ENCODE data around the gene NUDT2.
"Not testable (repeated sequence)": the region's sequence is repeated elsewhere in the genome, so short reads cannot be mapped to it uniquely, and the experiment has no call there.

DNA sequence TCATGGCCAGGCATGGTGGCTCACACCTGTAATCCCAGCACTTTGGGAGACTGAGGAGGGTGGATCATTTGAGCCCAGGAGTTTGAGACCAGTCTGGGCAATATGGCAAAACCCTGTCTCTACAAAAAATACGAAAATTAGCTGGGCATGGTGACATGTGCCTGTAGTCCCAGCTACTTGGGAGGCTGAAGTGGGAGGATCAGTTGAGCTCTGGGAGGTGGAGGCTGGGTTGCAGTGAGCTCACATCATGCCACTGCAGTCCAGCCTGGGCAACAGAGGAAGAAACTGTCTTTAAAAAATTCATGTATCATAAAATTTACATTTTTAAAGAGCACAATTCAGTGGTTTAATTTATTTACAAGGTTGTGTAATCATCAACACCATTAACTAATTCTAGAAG lies 23.6 kb downstream of the NUDT2 start:
- TF ChIP-seq, protein P1, sequence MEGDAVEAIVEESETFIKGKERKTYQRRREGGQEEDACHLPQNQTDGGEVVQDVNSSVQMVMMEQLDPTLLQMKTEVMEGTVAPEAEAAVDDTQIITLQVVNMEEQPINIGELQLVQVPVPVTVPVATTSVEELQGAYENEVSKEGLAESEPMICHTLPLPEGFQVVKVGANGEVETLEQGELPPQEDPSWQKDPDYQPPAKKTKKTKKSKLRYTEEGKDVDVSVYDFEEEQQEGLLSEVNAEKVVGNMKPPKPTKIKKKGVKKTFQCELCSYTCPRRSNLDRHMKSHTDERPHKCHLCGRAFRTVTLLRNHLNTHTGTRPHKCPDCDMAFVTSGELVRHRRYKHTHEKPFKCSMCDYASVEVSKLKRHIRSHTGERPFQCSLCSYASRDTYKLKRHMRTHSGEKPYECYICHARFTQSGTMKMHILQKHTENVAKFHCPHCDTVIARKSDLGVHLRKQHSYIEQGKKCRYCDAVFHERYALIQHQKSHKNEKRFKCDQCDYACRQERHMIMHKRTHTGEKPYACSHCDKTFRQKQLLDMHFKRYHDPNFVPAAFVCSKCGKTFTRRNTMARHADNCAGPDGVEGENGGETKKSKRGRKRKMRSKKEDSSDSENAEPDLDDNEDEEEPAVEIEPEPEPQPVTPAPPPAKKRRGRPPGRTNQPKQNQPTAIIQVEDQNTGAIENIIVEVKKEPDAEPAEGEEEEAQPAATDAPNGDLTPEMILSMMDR (IDR thresholded peaks at IDR 0.05), result not testable (repeated sequence)
- not testable (repeated sequence) for TF ChIP-seq POLR2A, EP300 (IDR thresholded peaks at IDR 0.05)

Data from ovary (tissue), 3 donors.